ENCODE measurements around the gene SACM1L.

DNA sequence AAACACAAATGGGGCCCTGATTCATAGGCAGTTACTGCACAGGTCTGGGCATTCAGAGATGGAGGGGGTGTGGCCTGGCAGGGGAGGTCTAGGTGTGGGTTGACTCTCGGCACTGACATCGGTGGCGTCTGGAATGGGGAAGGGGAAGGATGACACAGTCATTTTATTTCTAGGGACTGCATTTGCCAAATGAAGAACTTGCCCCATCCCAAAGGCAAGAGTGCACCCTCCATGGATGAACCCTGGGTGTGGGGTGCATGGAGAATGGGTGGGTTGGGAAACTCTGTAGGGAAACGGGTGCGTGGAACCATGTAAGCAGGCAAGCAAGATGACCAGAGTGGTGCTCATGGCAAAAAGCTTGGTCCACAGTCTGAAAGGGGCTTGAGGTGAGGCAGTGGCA, 82.6 kb downstream of the SACM1L start:
- TF ChIP-seq EGR1 (IDR thresholded peaks at IDR 0.05; ENCODE audit: borderline replicate concordance, low read depth, low read length): no peak
- TF ChIP-seq GABPA (IDR thresholded peaks at IDR 0.05; ENCODE audit: borderline replicate concordance, insufficient read depth, low read length): no peak
- no peak for TF ChIP-seq EZH2 (IDR thresholded peaks at IDR 0.05; ENCODE audit: low read depth, low read length, severe bottlenecking)
- TF ChIP-seq POU5F1 (IDR thresholded peaks at IDR 0.05; ENCODE audit: low read depth, low read length): no peak
- no peak for TF ChIP-seq EP300 (IDR thresholded peaks at IDR 0.05; ENCODE audit: borderline replicate concordance in 1 of 2, low read depth in 2 of 2, low read length in 2 of 2)
- TF ChIP-seq POLR2A (IDR thresholded peaks at IDR 0.05; ENCODE audit: control extremely low read depth in 1 of 2, low read depth in 2 of 2, low read length in 2 of 2): no peak

Data from H1 (cell line).